B cell (primary cell): ENCODE results near the gene SUSD4. TPM values are rescaled to one million over a fixed set of nuclear protein-coding genes. Genes with fewer than 3 reads are reported as not detected.

Source experiments
- ATAC-seq: fragments of 200-7000 bp; cut with Tn5 transposase; one replicate; pipeline ENCODE4 v1.10.0; 2021; ENCODE audit warnings: low read depth, mild to moderate bottlenecking, moderate number of reproducible peaks, moderate library complexity
- CTCF ChIA-PET: fragments of 350-600 bp; sonication (Branson Sonifier 250); formaldehyde crosslinking; loops from one replicate; lab custom pipeline; 2021; ENCODE audit warnings: antibody characterized with exemption, inconsistent platforms; lab: Charles Lee
- POLR2A ChIA-PET: fragments of 350-600 bp; sonication (Branson Sonifier 250); formaldehyde crosslinking; loops from one replicate; lab custom pipeline; 2021; ENCODE audit warnings: antibody characterized with exemption; lab: Charles Lee
- DNase-seq: peaks from one replicate; pipeline ENCODE4 v3.0.0; 2013
- H2AFZ ChIP-seq: 2 replicates; pipeline ENCODE4 v1.6.1; 2012; ENCODE audit warnings: mild to moderate bottlenecking, low read depth, low read length; ENCODE audit not compliant: insufficient read depth, poor library complexity, severe bottlenecking
- H3K27ac ChIP-seq, 2 donors: 1 replicate in 1 of 2; 2 replicates in 1 of 2; pipeline ENCODE4 v1.5.1; 2012 to 2013; ENCODE audit warnings: low read length in 2 of 2, mild to moderate bottlenecking in 2 of 2, moderate library complexity in 1 of 2
- H3K27me3 ChIP-seq, 4 experiments: fragments of 200-600 bp in 1 of 4; sonication (generic) in 1 of 4; replicated peaks in 1 of 4; 1 replicate in 2 of 4; 2 replicates in 2 of 4; pipeline versions ENCODE4 v1.6.1 to v1.7.0; 2013 to 2016; ENCODE audit warnings: low read length in 3 of 4, mild to moderate bottlenecking in 2 of 4, mixed read lengths in 1 of 4, moderate library complexity in 1 of 4; ENCODE audit not compliant: insufficient read depth in 4 of 4, control insufficient read depth in 3 of 4; ENCODE audit errors: control extremely low read depth in 1 of 4
- H3K36me3 ChIP-seq, 2 experiments: replicated peaks in 1 of 2; 1 replicate in 1 of 2; 2 replicates in 1 of 2; pipeline versions ENCODE4 v1.6.1 to v1.7.1; 2013; ENCODE audit warnings: low read length in 1 of 2; ENCODE audit not compliant: insufficient read depth in 2 of 2, control insufficient read depth in 1 of 2; ENCODE audit errors: control extremely low read depth in 1 of 2, extremely low read depth in 1 of 2
- H3K4me1 ChIP-seq, 2 donors: fragments of 200-600 bp in 1 of 2; sonication (generic) in 1 of 2; 1 replicate in 1 of 2; 2 replicates in 1 of 2; pipeline versions ENCODE4 v1.5.1 to v1.6.1; 2013 to 2017; ENCODE audit warnings: low read length in 2 of 2; ENCODE audit not compliant: control insufficient read depth in 2 of 2, insufficient read depth in 2 of 2
- H3K4me2 ChIP-seq: replicated peaks from 2 replicates; pipeline ENCODE3; 2012; ENCODE audit warnings: mild to moderate bottlenecking, low read depth, low read length; ENCODE audit not compliant: poor library complexity, severe bottlenecking
- H3K4me3 ChIP-seq, 5 experiments: fragments of 200-600 bp in 1 of 5; sonication (generic) in 1 of 5; 1 replicate in 3 of 5; 2 replicates in 2 of 5; pipeline versions ENCODE4 v1.5.1 to v1.7.0; 2011 to 2016; ENCODE audit warnings: low read length in 4 of 5, mild to moderate bottlenecking in 4 of 5, low read depth in 2 of 5, control low read depth in 1 of 5, moderate library complexity in 1 of 5; ENCODE audit not compliant: insufficient read depth in 1 of 5; ENCODE audit errors: control extremely low read depth in 1 of 5, extremely low read depth in 1 of 5
- H3K79me2 ChIP-seq: fragments of 200-600 bp; sonication (generic); one replicate; pipeline ENCODE4 v1.6.0; 2016; ENCODE audit warnings: low read length; ENCODE audit not compliant: control insufficient read depth, insufficient read depth
- H3K9ac ChIP-seq: fragments of 200-600 bp; sonication (generic); 2 replicates; pipeline ENCODE4 v1.6.1; 2017; ENCODE audit warnings: mild to moderate bottlenecking, low read length, moderate library complexity
- H3K9me3 ChIP-seq, 3 donors: one replicate each; pipeline versions ENCODE4 v1.6.1 to v1.7.1; 2013; ENCODE audit warnings: low read length in 2 of 3; ENCODE audit not compliant: control insufficient read depth in 2 of 3, insufficient read depth in 1 of 3; ENCODE audit errors: control extremely low read depth in 1 of 3
- H4K20me1 ChIP-seq: 2 replicates; pipeline ENCODE4 v1.6.0; 2012; ENCODE audit warnings: mild to moderate bottlenecking, low read length; ENCODE audit not compliant: insufficient read depth, control insufficient read depth, poor library complexity, severe bottlenecking
- H3K27ac Mint-ChIP-seq: one replicate; pipeline ENCODE4 v1.8.0; 2021; ENCODE audit warnings: mixed read lengths
- H3K27me3 Mint-ChIP-seq: one replicate; pipeline ENCODE4 v1.8.0; 2021; ENCODE audit warnings: mixed read lengths
- H3K4me1 Mint-ChIP-seq: one replicate; pipeline ENCODE4 v1.8.0; 2021; ENCODE audit warnings: mixed read lengths
- H3K4me3 Mint-ChIP-seq: one replicate; pipeline ENCODE4 v1.8.0; 2021; ENCODE audit warnings: mixed read lengths
- H3K9me3 Mint-ChIP-seq: one replicate; pipeline ENCODE4 v1.8.0; 2022; ENCODE audit warnings: mixed read lengths; ENCODE audit not compliant: insufficient read depth
- CTCF ChIP-seq: fragments of 200-600 bp; IDR thresholded peaks from one replicate; pipeline ENCODE4 v1.8.0; 2022; ENCODE audit warnings: antibody characterized with exemption, mild to moderate bottlenecking
- EZH2 ChIP-seq: IDR thresholded peaks from 2 replicates; pipeline ENCODE4 v1.6.1; 2012; ENCODE audit warnings: borderline replicate concordance, low read depth, mild to moderate bottlenecking, moderate library complexity, low read length; ENCODE audit not compliant: insufficient read depth, poor library complexity, severe bottlenecking
- WGBS: methylation state at CpG from one replicate; pipeline ENCODE4 v1.1.5; 2013; ENCODE audit warnings: missing lambda C conversion rate; ENCODE audit not compliant: insufficient coverage; 5-methylcytosine and 5-hydroxymethylcytosine counted together
- intact Hi-C: fragments of 100-400 bp; cut with micrococcal nuclease; formaldehyde crosslinking; loops from one replicate; pipeline ENCODE4 v1.10.0; 2022
- polyA plus RNA-seq: library from polyadenylated mRNA; depleted of rRNA; stranded (reverse); fragments of >200 nt; gene quantifications from 2 replicates; pipeline ENCODE4 v1.2.3, GENCODE V29; 2012
- total RNA-seq, 2 donors: library from RNA; stranded (reverse); fragments of 120-200 nt in 1 of 2; gene quantifications; 1 replicate in 1 of 2; 2 replicates in 1 of 2; pipeline versions ENCODE4 v1.2.3 to v1.2.4, GENCODE V29; 2013 to 2022

SUSD4 gene
- total and polyA plus RNA-seq, 2 donors (not counting 1 experiment from before 2014, with no cell fraction given) = 0.13 TPM; not detected in 1

- H3K36me3 ChIP-seq = no peaks in the 10 kb centered on the region
- no peaks in the 10 kb centered on the region for H3K4me1 Mint-ChIP-seq
These were observed 136.9 kb downstream of the SUSD4 start for GRCh38 chr1:223227031-223227430.

GRCh38 chr1:223226271-223226670, 137.7 kb downstream of the SUSD4 start:
- Histone ChIP-seq H3K27me3 (no peaks in the 10 kb centered on the region), H3K27ac (no peak overlapping the region), H3K36me3 (no peaks in the 10 kb centered on the region), H3K4me3 (no peak overlapping the region), H3K79me2 (no peaks in the 10 kb centered on the region), H3K9me3 (no peaks in the 10 kb centered on the region), H3K4me1 (no peaks in the 10 kb centered on the region), H2AFZ (no peak overlapping the region), H4K20me1 (no peaks in the 10 kb centered on the region), H3K4me2 (no peak overlapping the region), H3K9ac (no peak overlapping the region)
- TF ChIP-seq EZH2 = no peak
- TF ChIP-seq CTCF = no peak
- peaks cover 24% of the 10 kb centered on the region for H3K27me3 Mint-ChIP-seq
- ATAC-seq (no peak), DNase-seq (no peak)
- ChIA-PET POLR2A (no interaction called here), CTCF (no interaction called here)
- H3K9me3 Mint-ChIP-seq = no peaks in the 10 kb centered on the region
- no peak overlapping the region for H3K27ac Mint-ChIP-seq
- no peaks in the 10 kb centered on the region for H3K4me1 Mint-ChIP-seq
- H3K4me3 Mint-ChIP-seq = no peak overlapping the region
- intact Hi-C loops = no loop called here
- WGBS = 100% methylated on average over 1 of the region's 3 CpGs

More at GRCh38 chr1:223227031-223227430, 136.9 kb downstream of the SUSD4 start:
- H3K27ac ChIP-seq = no peak overlapping the region
- no peaks in the 10 kb centered on the region for H3K79me2 ChIP-seq
- no peak overlapping the region for H3K4me2 ChIP-seq
- Mint-ChIP-seq H3K4me3 (no peak overlapping the region), H3K9me3 (no peaks in the 10 kb centered on the region), H3K27me3 (peaks cover 24% of the 10 kb centered on the region), H3K27ac (no peak overlapping the region)
- TF ChIP-seq EZH2 (no peak), CTCF (no peak)
- POLR2A ChIA-PET = no interaction called here
- CTCF ChIA-PET = no interaction called here
- H3K27me3 ChIP-seq = no peaks in the 10 kb centered on the region
- no peak for DNase-seq
- H2AFZ ChIP-seq = no peak overlapping the region
- H3K4me3 ChIP-seq = no peak overlapping the region
- H3K9me3 ChIP-seq = no peaks in the 10 kb centered on the region
- no peak for ATAC-seq
- 78% methylated on average over 1 of the region's 3 CpGs for WGBS
- H4K20me1 ChIP-seq = no peaks in the 10 kb centered on the region
- H3K9ac ChIP-seq = no peak overlapping the region
- H3K4me1 ChIP-seq = no peaks in the 10 kb centered on the region
- intact Hi-C loops = no loop called here
